Pancreas (tissue), 10 donors: ENCODE measurements around the gene MRPL49. TPM values are rescaled to one million over a fixed set of nuclear protein-coding genes. Genes with fewer than 3 reads are reported as not detected.

Experiments
- ATAC-seq, 4 donors: fragments of 200-7000 bp; cut with Tn5 transposase; one replicate each; pipeline versions ENCODE4 v1.8.0 to v1.9.1; 2020; ENCODE audit warnings: mild to moderate bottlenecking in 4 of 4, moderate library complexity in 4 of 4
- DNase-seq, 6 donors: peaks; one replicate each; pipeline ENCODE4 v3.0.0-alpha.2; 2020
- FAIRE-seq: peaks from 2 replicates; lab custom pipeline; 2012; peaks lifted over from hg19 to GRCh38; lab: Jason Lieb, UNC
- H3K27ac ChIP-seq, 4 donors: fragments of 200-600 bp; sonication (generic); 1 replicate in 3 of 4; 2 replicates in 1 of 4; pipeline versions ENCODE4 v1.5.0 to v1.8.0; 2020
- H3K27me3 ChIP-seq, 4 donors: fragments of 200-600 bp; one replicate each; pipeline ENCODE4 v1.8.0; 2021
- H3K36me3 ChIP-seq, 3 donors: fragments of 200-600 bp; sonication (generic) in 1 of 3; one replicate each; pipeline versions ENCODE4 v1.5.0 to v1.8.0; 2020 to 2021
- H3K4me1 ChIP-seq, 3 donors: fragments of 200-600 bp; one replicate each; pipeline ENCODE4 v1.8.0; 2021
- H3K4me3 ChIP-seq, 4 donors: fragments of 200-600 bp; sonication (generic) in 2 of 4; one replicate each; pipeline versions ENCODE4 v1.5.0 to v1.8.0; 2020 to 2021
- H3K9me3 ChIP-seq, 4 donors: fragments of 200-600 bp; one replicate each; pipeline ENCODE4 v1.8.0; 2021
- CTCF ChIP-seq, 4 donors: fragments of 200-600 bp; sonication (generic) in 3 of 4; IDR thresholded peaks; one replicate each; pipeline versions ENCODE4 v1.5.0 to v1.8.0; 2021; ENCODE audit warnings: antibody characterized with exemption in 4 of 4
- WGBS, 2 donors: extraction: QIAGEN DNeasy Blood & Tissue Kit; methylation state at CpG; one replicate each; pipeline ENCODE4 v1.1.7; 2013; 5-methylcytosine and 5-hydroxymethylcytosine counted together
- intact Hi-C, 3 donors: fragments of 100-400 bp; cut with DNase I; formaldehyde crosslinking; loops; one replicate each; pipeline versions ENCODE4 v1.11.1 to v1.14.2; 2022
- polyA plus RNA-seq, 2 donors: library from polyadenylated mRNA; stranded (reverse); fragments of 200-250 nt; gene quantifications; one replicate each; pipeline ENCODE4 v1.2.3, GENCODE V29; 2013
- total RNA-seq, 6 donors: library from RNA; stranded (reverse); fragmentation: NEBNext Ultra II Directional in 4 of 6; extraction: Animal tissue kit (Norgen Biotek cat#: 25700) in 4 of 6; gene quantifications; one replicate each; pipeline versions ENCODE4 v1.2.1 to v1.2.4, GENCODE V29; 2021 to 2023
- donor health status: healthy with polysubstance abuse.
- donor health status: DM: no; HTN: no; CAD: no; lungs with moderate emphysema.
- donor health status: DM: no; HTN: no; CAD: no.
- donor health status: control.
- donor health status: control.
- donor health status: Bipolar disorder and iron deficiency.
- donor health status: DM: yes; HTN: yes; CAD: no.
- donor health status: DM: no; HTN: no; CAD: no.
- donor health status: DM: no; HTN: no; CAD: no.
- donor health status: DM: yes; HTN: yes; CAD: no.

MRPL49 gene
- total and polyA plus RNA-seq, 8 donors: 10.3 to 31.2 (median 21.4) TPM

GRCh38 chr11:65113361-65113756 is 8.8 kb upstream of the MRPL49 start:
- FAIRE-seq: no peak
- Histone ChIP-seq H3K4me3 (peak overlapping the region in 3 of 4 donors; percentile 51 to 70 (median 57)), H3K27me3 (no peaks in the 10 kb centered on the region), H3K9me3 (no peaks in the 10 kb centered on the region), H3K36me3 (peaks cover 0 to 15% (median 4%) of the 10 kb centered on the region in 3 donors), H3K27ac (peak overlapping the region; percentile 58 to 88 (median 70)), H3K4me1 (peaks cover 31 to 39% (median 38%) of the 10 kb centered on the region in 3 donors)
- intact Hi-C loops: loop anchor here in 1 of 3 donors (10.0 kb wide), 1 partner anchor 99 kb away; the partner anchor contains the start of gene ARL2
- WGBS, 2 donors: 17% methylated on average over 14 of the region's 14 CpGs
- no peak for ATAC-seq
- no peak for TF ChIP-seq CTCF (IDR thresholded peaks at IDR 0.05)
- DNase-seq: peak in 3 of 6 donors; percentile 65 to 84 (median 83)

GRCh38 chr11:65113839-65114238 is 8.3 kb upstream of the MRPL49 start:
- DNase-seq: peak in 5 of 6 donors; percentile 45 to 83 (median 74)

GRCh38 chr11:65114538-65115171 is 7.5 kb upstream of the MRPL49 start:
- Histone ChIP-seq H3K27me3 (no peaks in the 10 kb centered on the region), H3K27ac (peak overlapping the region in 3 of 4 donors; percentile 38 to 75 (median 58)), H3K9me3 (no peaks in the 10 kb centered on the region), H3K4me3 (no peak overlapping the region), H3K4me1 (peaks cover 31 to 39% (median 38%) of the 10 kb centered on the region in 3 donors), H3K36me3 (peaks cover 0 to 10% (median 0%) of the 10 kb centered on the region in 3 donors)
- FAIRE-seq: no peak
- intact Hi-C loops: loop anchor here in 1 of 3 donors (10.0 kb wide), 1 partner anchor 100 kb away; the partner anchor contains the start of gene ARL2
- no peak for ATAC-seq
- WGBS, 2 donors: 85 to 88% methylated on average over 11 of the region's 11 CpGs
- DNase-seq: peak in 3 of 6 donors; percentile 40 to 74 (median 45)
- no peak for TF ChIP-seq CTCF (IDR thresholded peaks at IDR 0.05)

More at GRCh38 chr11:65113839-65114238, 8.3 kb upstream of the MRPL49 start:
- intact Hi-C loops: loop anchor here in 1 of 3 donors (10.0 kb wide), 1 partner anchor 99 kb away; the partner anchor contains the start of gene ARL2
- TF ChIP-seq CTCF (IDR thresholded peaks at IDR 0.05): no peak
- H3K4me1 ChIP-seq: peaks cover 31 to 39% (median 38%) of the 10 kb centered on the region in 3 donors
- H3K36me3 ChIP-seq: peaks cover 0 to 10% (median 0%) of the 10 kb centered on the region in 3 donors
- H3K27me3 ChIP-seq: no peaks in the 10 kb centered on the region
- no peak for FAIRE-seq
- WGBS, 2 donors: 10 to 15% methylated on average over 6 of the region's 6 CpGs
- peak overlapping the region in 1 of 4 donors; percentile 70 for H3K4me3 ChIP-seq
- ATAC-seq: peak in 3 of 4 donors; percentile 3 to 8 (median 7)
- peak overlapping the region; percentile 58 to 88 (median 70) for H3K27ac ChIP-seq
- no peaks in the 10 kb centered on the region for H3K9me3 ChIP-seq

GRCh38 chr11:65115361-65116082 is 6.6 kb upstream of the MRPL49 start:
- peak in 4 of 6 donors; percentile 37 to 74 (median 48) for DNase-seq
- Histone ChIP-seq H3K36me3 (peaks cover 2 to 15% (median 3%) of the 10 kb centered on the region in 3 donors), H3K27ac (no peak overlapping the region), H3K27me3 (no peaks in the 10 kb centered on the region), H3K9me3 (no peaks in the 10 kb centered on the region), H3K4me1 (peaks cover 31 to 38% (median 37%) of the 10 kb centered on the region in 3 donors), H3K4me3 (peak overlapping the region in 2 of 4 donors; percentile 81 to 88)
- intact Hi-C loops: loop anchor here in 1 of 3 donors (10.0 kb wide), 1 partner anchor 101 kb away; the partner anchor contains the start of gene ARL2
- no peak for TF ChIP-seq CTCF (IDR thresholded peaks at IDR 0.05)
- no peak for ATAC-seq
- WGBS, 2 donors: 90% methylated on average over 19 to 21 of the region's 21 CpGs
- no peak for FAIRE-seq
